IMR-90 (cell line): ENCODE measurements around the gene BCL11A. TPM values are rescaled to one million over a fixed set of nuclear protein-coding genes. Genes with fewer than 3 reads are reported as not detected.
A peak's percentile ranks its signal among the peaks of the same experiment; 100 is the strongest.

Experiments used
- ATAC-seq: fragments of 200-7000 bp; cut with Tn5 transposase; 2 replicates; pipeline ENCODE4 v1.9.1; 2020; ENCODE audit warnings: low read depth, mild to moderate bottlenecking, moderate library complexity
- BruUV-seq: library from RNA; stranded (reverse); fragments of 400-500 nt; replicated peaks from 2 replicates; lab custom pipeline; 2021; lab: Mats Ljungman, UMichigan
- CTCF ChIA-PET: fragments of 300-600 bp; formaldehyde crosslinking; extraction: SDS; loops from one replicate; lab custom pipeline; 2021; ENCODE audit warnings: antibody characterized with exemption; lab: Yijun Ruan, JAX
- POLR2A ChIA-PET: fragments of 300-600 bp; sonication (Branson Sonifier 250); formaldehyde crosslinking; loops from one replicate; lab custom pipeline; 2022; ENCODE audit warnings: antibody characterized with exemption; ENCODE audit not compliant: unreplicated experiment; lab: Charles Lee
- DNase-seq: peaks from one replicate; pipeline ENCODE4 v3.0.0; 2013
- H2AFZ ChIP-seq: replicated peaks from 2 replicates; pipeline ENCODE3; 2013; ENCODE audit warnings: low read length, mild to moderate bottlenecking; ENCODE audit not compliant: poor library complexity
- H2AK5ac ChIP-seq: 2 replicates; pipeline ENCODE4 v1.6.1; 2013; ENCODE audit warnings: low read depth, low read length, inconsistent platforms
- H2AK9ac ChIP-seq: replicated peaks from 2 replicates; pipeline ENCODE3; 2013; ENCODE audit warnings: mild to moderate bottlenecking, low read depth, low read length, moderate library complexity; ENCODE audit not compliant: poor library complexity
- H2BK120ac ChIP-seq: 2 replicates; pipeline ENCODE4 v1.6.1; 2013; ENCODE audit warnings: low read depth, low read length, inconsistent platforms
- H2BK15ac ChIP-seq: 3 replicates; pipeline ENCODE4 v1.6.1; 2013; ENCODE audit warnings: low read depth, low read length, inconsistent platforms
- H2BK20ac ChIP-seq: 2 replicates; pipeline ENCODE4 v1.6.1; 2013; ENCODE audit warnings: low read depth, mild to moderate bottlenecking, inconsistent platforms, low read length, moderate library complexity
- H2BK5ac ChIP-seq: 2 replicates; pipeline ENCODE4 v1.6.1; 2013; ENCODE audit warnings: mild to moderate bottlenecking, low read depth, low read length, inconsistent platforms; ENCODE audit not compliant: poor library complexity, severe bottlenecking
- H3K14ac ChIP-seq: replicated peaks from 2 replicates; pipeline ENCODE4 v1.6.1; 2013; ENCODE audit warnings: low read depth, low read length, inconsistent platforms
- H3K18ac ChIP-seq: 2 replicates; pipeline ENCODE4 v1.6.1; 2013; ENCODE audit warnings: low read depth, low read length, control low read depth
- H3K23ac ChIP-seq: 2 replicates; pipeline ENCODE4 v1.6.1; 2013; ENCODE audit warnings: low read depth, low read length, inconsistent platforms
- H3K27ac ChIP-seq: 2 replicates; pipeline ENCODE4 v1.5.1; 2013; ENCODE audit warnings: mild to moderate bottlenecking, control low read depth, low read length; ENCODE audit not compliant: insufficient read depth
- H3K27me3 ChIP-seq: 2 replicates; pipeline ENCODE4 v1.6.1; 2013; ENCODE audit warnings: low read length; ENCODE audit not compliant: control insufficient read depth, insufficient read depth
- H3K36me3 ChIP-seq: 2 replicates; pipeline ENCODE4 v1.6.1; 2013; ENCODE audit warnings: low read length, mixed read lengths; ENCODE audit not compliant: control insufficient read depth, insufficient read depth
- H3K4ac ChIP-seq: 2 replicates; pipeline ENCODE4 v1.6.1; 2013; ENCODE audit warnings: low read depth, low read length, inconsistent platforms
- H3K4me1 ChIP-seq: 2 replicates; pipeline ENCODE4 v1.6.1; 2013; ENCODE audit warnings: low read length, mixed read lengths; ENCODE audit not compliant: control insufficient read depth, insufficient read depth
- H3K4me2 ChIP-seq: 2 replicates; pipeline ENCODE4 v1.6.1; 2013; ENCODE audit warnings: low read depth, mild to moderate bottlenecking, control low read depth, low read length, moderate library complexity
- H3K4me3 ChIP-seq: 2 replicates; pipeline ENCODE4 v1.5.1; 2013; ENCODE audit warnings: low read depth, mild to moderate bottlenecking, control low read depth, low read length, moderate library complexity; ENCODE audit not compliant: insufficient read depth
- H3K56ac ChIP-seq: 2 replicates; pipeline ENCODE4 v1.6.1; 2013; ENCODE audit warnings: low read length, inconsistent platforms; ENCODE audit not compliant: insufficient read depth; ENCODE audit errors: extremely low read depth
- H3K79me1 ChIP-seq, 2 experiments: 2 replicates each; pipeline ENCODE4 v1.6.1; 2013; ENCODE audit warnings: low read length in 2 of 2, inconsistent platforms in 1 of 2, low read depth in 1 of 2
- H3K9ac ChIP-seq: 2 replicates; pipeline ENCODE4 v1.6.1; 2013; ENCODE audit warnings: low read depth, low read length, control low read depth
- H3K9me1 ChIP-seq: 2 replicates; pipeline ENCODE4 v1.6.1; 2013; ENCODE audit warnings: low read length, inconsistent platforms; ENCODE audit not compliant: insufficient read depth
- H3K9me3 ChIP-seq: 2 replicates; pipeline ENCODE4 v1.6.1; 2013; ENCODE audit warnings: low read length; ENCODE audit not compliant: control insufficient read depth, insufficient read depth
- H4K20me1 ChIP-seq: 2 replicates; pipeline ENCODE4 v1.6.1; 2013; ENCODE audit warnings: low read length, inconsistent platforms; ENCODE audit not compliant: insufficient read depth
- H4K5ac ChIP-seq: 2 replicates; pipeline ENCODE4 v1.6.1; 2013; ENCODE audit warnings: mild to moderate bottlenecking, low read depth, low read length, control low read depth
- H4K8ac ChIP-seq, 2 experiments: 2 replicates each; pipeline ENCODE4 v1.6.1; 2013; ENCODE audit warnings: low read depth in 2 of 2, low read length in 2 of 2, control low read depth in 1 of 2, inconsistent platforms in 1 of 2
- H4K91ac ChIP-seq: 2 replicates; pipeline ENCODE4 v1.6.1; 2013; ENCODE audit warnings: low read depth, low read length, inconsistent platforms; ENCODE audit not compliant: insufficient read depth
- FOS ChIP-seq: fragments of 150-350 bp; IDR thresholded peaks from 2 replicates; pipeline ENCODE4 v1.6.1; 2016; ENCODE audit warnings: low read depth, low read length
- MAFK ChIP-seq: IDR thresholded peaks from 2 replicates; pipeline ENCODE4 v1.6.1; 2012; ENCODE audit warnings: low read depth, low read length, improper control_type of control experiment
- MXI1 ChIP-seq: IDR thresholded peaks from 2 replicates; pipeline ENCODE4 v1.6.1; 2012; ENCODE audit warnings: low read depth, mild to moderate bottlenecking, low read length, moderate library complexity, borderline replicate concordance
- RCOR1 ChIP-seq: IDR thresholded peaks from 2 replicates; pipeline ENCODE4 v1.6.1; 2012; ENCODE audit warnings: mild to moderate bottlenecking, low read length, improper control_type of control experiment; ENCODE audit not compliant: insufficient replicate concordance
- RFX5 ChIP-seq: IDR thresholded peaks from 2 replicates; pipeline ENCODE4 v1.8.0; 2012; ENCODE audit warnings: low read depth, mild to moderate bottlenecking, low read length, moderate library complexity
- WGBS, 2 experiments: methylation state at CpG; one replicate each; pipeline versions ENCODE4 v1.1.5 to v1.1.7; 2013; ENCODE audit warnings: missing lambda C conversion rate in 2 of 2; ENCODE audit not compliant: insufficient read length in 1 of 2; ENCODE audit errors: extremely low coverage in 2 of 2; 5-methylcytosine and 5-hydroxymethylcytosine counted together
- dilution Hi-C: fragments of 300-500 bp; cut with HindIII; formaldehyde crosslinking; loops from one replicate; pipeline ENCODE4 v1.14.3; 2018; ENCODE audit warnings: low sequenced_read_pairs; ENCODE audit not compliant: unreplicated experiment
- in situ Hi-C: fragments of 300-500 bp; cut with MboI; formaldehyde crosslinking; loops from 3 replicates; pipeline ENCODE4 v1.14.3; 2019; ENCODE audit warnings: low sequenced_read_pairs, inconsistent platforms, mixed read lengths
- intact Hi-C: fragments of 100-400 bp; cut with micrococcal nuclease; formaldehyde crosslinking; loops from 2 replicates; pipeline ENCODE4 v1.10.0; 2022
- polyA plus RNA-seq, 3 experiments: library from polyadenylated mRNA; depleted of rRNA; stranded (reverse); fragments of >200 nt; gene quantifications; 2 replicates each; pipeline ENCODE4 v1.2.3, GENCODE V29; 2012; ENCODE audit warnings: low replicate concordance in 1 of 3
- total RNA-seq: library from RNA; depleted of rRNA; stranded (reverse); fragments of >200 nt; gene quantifications from 2 replicates; pipeline ENCODE4 v1.2.3, GENCODE V29; 2012
- TF ChIP-seq, protein P1 (sequence below): conservative IDR thresholded peaks from 2 replicates; pipeline ENCODE4 v1.5.1; 2012; ENCODE audit warnings: mild to moderate bottlenecking, low read depth, low read length, improper control_type of control experiment

BCL11A gene
- total and polyA plus RNA-seq, 2 of the 4 experiments (the other 2 are of a cell fraction): 1.0 to 1.1 TPM

DNA sequence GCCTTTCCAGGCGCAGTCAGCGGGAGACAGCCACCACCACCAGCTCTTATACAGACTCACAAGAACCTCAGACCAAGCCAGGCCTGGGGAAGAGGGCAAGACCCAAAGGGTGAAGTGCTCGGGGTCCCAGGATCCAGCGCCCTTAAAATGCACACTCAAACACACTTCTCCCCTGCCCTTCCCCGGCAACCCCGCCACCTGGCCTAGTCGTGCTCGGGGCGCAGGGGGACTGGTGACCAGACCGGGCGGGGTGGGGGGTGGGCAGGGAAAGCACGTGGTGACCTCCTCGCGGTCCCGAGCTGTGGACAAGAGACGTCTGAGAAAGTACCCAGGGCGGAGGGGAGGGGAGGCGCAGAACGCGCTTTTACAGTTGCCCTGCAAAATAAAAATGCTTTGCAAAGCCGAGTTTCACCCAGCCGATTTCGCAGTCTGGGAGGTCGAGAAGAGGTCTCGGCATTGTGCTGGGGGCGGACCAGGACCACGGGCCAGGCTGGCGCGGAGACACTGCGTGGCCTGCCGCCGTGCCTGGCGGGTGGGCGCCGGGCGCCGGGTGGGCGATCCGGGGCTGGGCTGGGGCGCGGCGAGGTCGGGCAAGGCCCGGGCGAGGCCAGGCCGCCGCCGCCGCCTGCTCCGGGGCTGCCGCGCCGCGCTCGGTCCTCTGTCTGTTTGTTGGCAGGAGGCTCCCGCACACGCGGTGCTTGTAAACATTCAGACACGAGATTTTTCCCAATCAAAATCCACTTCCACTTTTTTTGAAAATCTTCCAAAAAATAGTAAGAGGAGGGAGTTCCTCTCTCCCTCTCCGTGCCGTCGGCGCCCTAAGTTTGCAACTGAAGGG, 2.0 kb downstream of the BCL11A start:
- Histone ChIP-seq H2BK120ac (no peak overlapping the region), H3K27me3 (peaks cover 45% of the 10 kb centered on the region), H3K27ac (no peak overlapping the region), H3K4me2 (peak overlapping the region; percentile 32; the same call in 1 of the 2 replicates), H4K5ac (no peak overlapping the region), H3K4me3 (no peak overlapping the region), H3K9me3 (no peaks in the 10 kb centered on the region), H2AFZ (peak overlapping the region; percentile 69), H3K4me1 (no peaks in the 10 kb centered on the region), H2BK15ac (no peak overlapping the region), H3K14ac (no peak overlapping the region), H3K36me3 (no peaks in the 10 kb centered on the region), H3K18ac (no peak overlapping the region), H4K91ac (no peak overlapping the region), H2BK5ac (no peak overlapping the region), H2AK9ac (no peak overlapping the region), H3K9ac (no peak overlapping the region), H3K56ac (no peak overlapping the region), H3K23ac (no peak overlapping the region; the same call in 1 of the 2 replicates), H2BK20ac (no peak overlapping the region), H3K4ac (no peak overlapping the region), H3K79me1 (no peaks in the 10 kb centered on the region), H2AK5ac (no peak overlapping the region), H4K8ac (no peak overlapping the region), H4K20me1 (no peaks in the 10 kb centered on the region), H3K9me1 (no peaks in the 10 kb centered on the region)
- DNase-seq: no peak
- in situ Hi-C loops (no loop called here), dilution Hi-C loops (no loop called here), intact Hi-C loops (loop anchor here (10.0 kb wide), 1 partner anchor 1977 kb away; no protein-coding TSS in a partner anchor)
- CTCF ChIA-PET: no interaction called here
- no peak for ATAC-seq
- POLR2A ChIA-PET: no interaction called here
- 16% methylated on average over 8 of the region's 63 CpGs; no CpG with 5 or more reads in 1 of the 2 experiments for WGBS, 2 experiments
- no TSS peak for BruUV-seq
- TF ChIP-seq RCOR1 (no peak), RFX5 (no peak), MXI1 (no peak), MAFK (no peak), FOS (no peak)
- TF ChIP-seq, protein P1, sequence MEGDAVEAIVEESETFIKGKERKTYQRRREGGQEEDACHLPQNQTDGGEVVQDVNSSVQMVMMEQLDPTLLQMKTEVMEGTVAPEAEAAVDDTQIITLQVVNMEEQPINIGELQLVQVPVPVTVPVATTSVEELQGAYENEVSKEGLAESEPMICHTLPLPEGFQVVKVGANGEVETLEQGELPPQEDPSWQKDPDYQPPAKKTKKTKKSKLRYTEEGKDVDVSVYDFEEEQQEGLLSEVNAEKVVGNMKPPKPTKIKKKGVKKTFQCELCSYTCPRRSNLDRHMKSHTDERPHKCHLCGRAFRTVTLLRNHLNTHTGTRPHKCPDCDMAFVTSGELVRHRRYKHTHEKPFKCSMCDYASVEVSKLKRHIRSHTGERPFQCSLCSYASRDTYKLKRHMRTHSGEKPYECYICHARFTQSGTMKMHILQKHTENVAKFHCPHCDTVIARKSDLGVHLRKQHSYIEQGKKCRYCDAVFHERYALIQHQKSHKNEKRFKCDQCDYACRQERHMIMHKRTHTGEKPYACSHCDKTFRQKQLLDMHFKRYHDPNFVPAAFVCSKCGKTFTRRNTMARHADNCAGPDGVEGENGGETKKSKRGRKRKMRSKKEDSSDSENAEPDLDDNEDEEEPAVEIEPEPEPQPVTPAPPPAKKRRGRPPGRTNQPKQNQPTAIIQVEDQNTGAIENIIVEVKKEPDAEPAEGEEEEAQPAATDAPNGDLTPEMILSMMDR: no peak
